Adrenal gland (tissue), 12 donors: ENCODE data around the gene PDCD4. TPM values are rescaled to one million over a fixed set of nuclear protein-coding genes. Genes with fewer than 3 reads are reported as not detected.

Experiments
- DNase-seq, 7 donors: peaks; one replicate each; pipeline ENCODE4 v3.0.0-alpha.2; 2019 to 2020
- H3K27ac ChIP-seq, 5 donors: fragments of 200-600 bp; sonication (generic) in 4 of 5; 1 replicate in 3 of 5; 2 replicates in 2 of 5; pipeline versions ENCODE4 v1.5.1 to v1.8.0; 2016 to 2020; ENCODE audit warnings: mild to moderate bottlenecking in 1 of 5
- H3K27me3 ChIP-seq: fragments of 200-600 bp; 2 replicates; pipeline ENCODE4 v1.8.0; 2021
- H3K36me3 ChIP-seq, 2 donors: fragments of 200-600 bp; replicated peaks in 1 of 2; 1 replicate in 1 of 2; 2 replicates in 1 of 2; pipeline versions ENCODE4 v1.5.1 to v1.8.0; 2018 to 2022
- H3K4me1 ChIP-seq, 2 donors: fragments of 200-600 bp; replicated peaks in 1 of 2; 1 replicate in 1 of 2; 2 replicates in 1 of 2; pipeline versions ENCODE4 v1.5.1 to v1.8.0; 2018 to 2021
- H3K4me3 ChIP-seq, 4 donors: fragments of 200-600 bp; sonication (generic) in 3 of 4; one replicate each; pipeline ENCODE4 v1.5.1; 2016 to 2018
- H3K9me3 ChIP-seq, 3 donors: fragments of 200-600 bp; sonication (generic) in 1 of 3; replicated peaks in 1 of 3; 1 replicate in 2 of 3; 2 replicates in 1 of 3; pipeline versions ENCODE4 v1.5.1 to v1.8.0; 2016 to 2021
- POLR2A ChIP-seq, 2 donors: fragments of 450-650 bp; IDR thresholded peaks; one replicate each; pipeline ENCODE4 v1.6.1; 2017; ENCODE audit warnings: antibody characterized with exemption in 2 of 2, mild to moderate bottlenecking in 2 of 2, moderate library complexity in 1 of 2
- WGBS, 4 donors: extraction: QIAGEN DNeasy Blood & Tissue Kit in 2 of 4; methylation state at CpG; one replicate each; pipeline versions ENCODE4 v1.1.5 to v1.1.7; 2013 to 2017; 5-methylcytosine and 5-hydroxymethylcytosine counted together
- intact Hi-C, 2 donors: fragments of 100-400 bp; cut with DNase I; formaldehyde crosslinking; loops; one replicate each; pipeline versions ENCODE4 v1.14.1 to v1.15.0; 2022 to 2023
- polyA plus RNA-seq, 3 donors: library from polyadenylated mRNA; stranded (reverse); fragments of 200-250 nt in 2 of 3; fragments of 350-450 nt in 1 of 3; fragmentation: Illumina TruSeq in 1 of 3; extraction: RNeasy Lipid Tissue Mini Kit (QIAGEN cat#74804) in 1 of 3; gene quantifications; one replicate each; pipeline ENCODE4 v1.2.3, GENCODE V29; 2013 to 2014
- total RNA-seq, 9 donors: library from RNA; depleted of rRNA in 4 of 9; stranded (reverse); fragments of >200 nt in 4 of 9; fragments of 120-200 nt in 1 of 9; fragmentation: NEBNext Ultra II Directional in 1 of 9; extraction: Animal tissue kit (Norgen Biotek cat#: 25700) in 1 of 9; gene quantifications; one replicate each; pipeline versions ENCODE4 v1.1.0 to v1.2.4, GENCODE V29; 2013 to 2023
- TF ChIP-seq, protein P1 (sequence below), 6 experiments: fragments of 450-650 bp in 4 of 6; fragments of 200-600 bp in 2 of 6; sonication (generic) in 1 of 6; IDR thresholded peaks; 1 replicate in 5 of 6; 2 replicates in 1 of 6; pipeline versions ENCODE4 v1.5.1 to v1.8.0; 2016 to 2021; ENCODE audit warnings: antibody characterized with exemption in 6 of 6, mild to moderate bottlenecking in 2 of 6, moderate library complexity in 1 of 6
- donor health status: healthy with polysubstance abuse.
- donor health status: Bipolar disorder and iron deficiency.
- donor health status: DM: yes; HTN: yes; CAD: no.
- donor health status: DM: no; HTN: no; CAD: no.
- donor health status: DM: no; HTN: no; CAD: no.
- donor health status: DM: yes; HTN: yes; CAD: no.

Gene PDCD4
- total and polyA plus RNA-seq, 12 donors: 16.8 to 150 (median 44.8) TPM

DNA sequence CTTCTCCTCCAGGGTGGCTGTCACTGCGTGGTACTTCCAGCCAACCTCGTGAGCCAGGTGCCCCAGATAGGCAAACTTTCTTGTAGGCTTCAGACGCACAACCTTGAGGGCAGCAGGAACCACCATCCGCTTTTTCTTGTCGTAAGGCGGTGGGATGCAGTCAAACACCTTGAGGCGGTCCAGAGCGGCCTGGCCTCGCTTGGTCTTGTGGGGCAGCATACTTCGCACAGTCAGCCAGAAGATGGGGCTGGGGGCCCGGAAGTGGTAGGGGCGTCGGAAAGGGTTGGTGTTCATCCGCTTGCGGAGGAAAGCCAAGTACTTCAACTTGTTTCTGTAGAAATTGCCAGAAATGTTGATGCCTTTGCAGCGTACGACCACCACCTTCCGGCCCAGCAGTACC lies 65.0 kb downstream of the PDCD4 start:
- Histone ChIP-seq H3K9me3 (no peaks in the 10 kb centered on the region), H3K36me3 (no peaks in the 10 kb centered on the region), H3K27ac (no peak overlapping the region), H3K4me3 (no peak overlapping the region), H3K27me3 (no peaks in the 10 kb centered on the region), H3K4me1 (peaks cover 5 to 16% of the 10 kb centered on the region in 2 donors)
- intact Hi-C loops: no loop called here
- no peak for TF ChIP-seq POLR2A (IDR thresholded peaks at IDR 0.05)
- TF ChIP-seq, protein P1, sequence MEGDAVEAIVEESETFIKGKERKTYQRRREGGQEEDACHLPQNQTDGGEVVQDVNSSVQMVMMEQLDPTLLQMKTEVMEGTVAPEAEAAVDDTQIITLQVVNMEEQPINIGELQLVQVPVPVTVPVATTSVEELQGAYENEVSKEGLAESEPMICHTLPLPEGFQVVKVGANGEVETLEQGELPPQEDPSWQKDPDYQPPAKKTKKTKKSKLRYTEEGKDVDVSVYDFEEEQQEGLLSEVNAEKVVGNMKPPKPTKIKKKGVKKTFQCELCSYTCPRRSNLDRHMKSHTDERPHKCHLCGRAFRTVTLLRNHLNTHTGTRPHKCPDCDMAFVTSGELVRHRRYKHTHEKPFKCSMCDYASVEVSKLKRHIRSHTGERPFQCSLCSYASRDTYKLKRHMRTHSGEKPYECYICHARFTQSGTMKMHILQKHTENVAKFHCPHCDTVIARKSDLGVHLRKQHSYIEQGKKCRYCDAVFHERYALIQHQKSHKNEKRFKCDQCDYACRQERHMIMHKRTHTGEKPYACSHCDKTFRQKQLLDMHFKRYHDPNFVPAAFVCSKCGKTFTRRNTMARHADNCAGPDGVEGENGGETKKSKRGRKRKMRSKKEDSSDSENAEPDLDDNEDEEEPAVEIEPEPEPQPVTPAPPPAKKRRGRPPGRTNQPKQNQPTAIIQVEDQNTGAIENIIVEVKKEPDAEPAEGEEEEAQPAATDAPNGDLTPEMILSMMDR (IDR thresholded peaks at IDR 0.05): no peak
- no peak for DNase-seq
- WGBS, 4 donors: 94 to 99% (median 97%) methylated on average over 16 to 18 of the region's 18 CpGs

DNA sequence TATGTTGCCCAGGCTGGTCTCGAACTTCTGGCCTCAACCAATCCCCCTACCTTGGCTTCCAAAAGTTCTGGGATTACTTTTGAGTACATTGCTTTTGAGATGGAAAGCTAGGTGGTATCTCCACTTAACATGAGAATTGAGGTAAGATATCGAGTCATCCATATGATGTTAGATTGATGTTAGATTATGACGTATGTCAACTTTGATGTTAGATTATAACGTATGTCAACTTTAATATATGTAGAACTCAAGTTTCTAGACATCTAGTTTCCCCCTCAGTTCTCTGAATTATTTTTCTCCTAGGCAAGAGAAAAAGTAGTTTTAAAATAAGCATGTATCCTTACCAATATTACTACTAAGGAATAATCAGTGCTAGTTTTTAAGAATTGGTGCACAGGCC lies 67.7 kb downstream of the PDCD4 start:
- intact Hi-C loops: no loop called here

DNA sequence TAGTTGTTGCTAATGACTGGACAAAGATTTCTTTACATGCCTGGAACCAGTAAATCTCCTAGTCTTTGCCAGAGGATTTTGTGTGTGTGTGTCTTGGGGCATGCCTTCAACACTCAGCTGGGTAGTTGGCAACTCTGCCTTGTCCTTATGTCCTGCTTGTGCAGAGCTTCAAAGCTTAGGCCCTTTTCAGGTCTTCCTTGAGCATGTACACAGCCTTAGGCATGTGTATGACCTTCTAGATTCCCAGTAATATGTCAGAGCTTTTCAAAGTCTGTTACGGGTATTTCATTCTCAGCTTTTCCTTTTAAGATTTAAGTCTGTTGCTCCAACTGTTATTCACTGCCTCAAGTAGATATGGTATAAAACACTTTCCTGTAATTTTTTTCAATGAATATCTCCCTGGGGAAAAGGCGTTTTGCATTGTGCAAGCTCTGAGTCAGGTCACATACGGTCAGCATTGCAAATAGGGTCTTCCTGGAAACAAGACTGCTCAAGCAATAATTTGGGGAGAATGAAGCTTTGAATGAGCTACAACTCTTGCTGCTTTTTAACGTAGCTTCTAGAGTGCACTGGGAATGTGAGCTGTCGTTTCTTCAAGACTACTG lies 73.2 kb downstream of the PDCD4 start:
- no peak for TF ChIP-seq POLR2A (IDR thresholded peaks at IDR 0.05)
- TF ChIP-seq, protein P1 (IDR thresholded peaks at IDR 0.05): no peak
- intact Hi-C loops: no loop called here
- Histone ChIP-seq H3K4me1 (no peaks in the 10 kb centered on the region), H3K27me3 (no peaks in the 10 kb centered on the region), H3K9me3 (no peaks in the 10 kb centered on the region), H3K36me3 (no peaks in the 10 kb centered on the region), H3K27ac (no peak overlapping the region), H3K4me3 (no peak overlapping the region)
- WGBS, 4 donors: 62 to 72% (median 70%) methylated on average over 5 of the region's 5 CpGs
- no peak for DNase-seq

More for the DNA sequence above, 67.7 kb downstream of the PDCD4 start:
- H3K27me3 ChIP-seq: no peaks in the 10 kb centered on the region
- H3K27ac ChIP-seq: no peak overlapping the region
- no peaks in the 10 kb centered on the region for H3K4me1 ChIP-seq
- no peaks in the 10 kb centered on the region for H3K9me3 ChIP-seq
- H3K36me3 ChIP-seq: no peaks in the 10 kb centered on the region
- no peak overlapping the region for H3K4me3 ChIP-seq
- 94 to 98% (median 97%) methylated on average over 4 of the region's 4 CpGs for WGBS, 4 donors
- no peak for DNase-seq
- TF ChIP-seq, protein P1 (IDR thresholded peaks at IDR 0.05): no peak
- no peak for TF ChIP-seq POLR2A (IDR thresholded peaks at IDR 0.05)

DNA sequence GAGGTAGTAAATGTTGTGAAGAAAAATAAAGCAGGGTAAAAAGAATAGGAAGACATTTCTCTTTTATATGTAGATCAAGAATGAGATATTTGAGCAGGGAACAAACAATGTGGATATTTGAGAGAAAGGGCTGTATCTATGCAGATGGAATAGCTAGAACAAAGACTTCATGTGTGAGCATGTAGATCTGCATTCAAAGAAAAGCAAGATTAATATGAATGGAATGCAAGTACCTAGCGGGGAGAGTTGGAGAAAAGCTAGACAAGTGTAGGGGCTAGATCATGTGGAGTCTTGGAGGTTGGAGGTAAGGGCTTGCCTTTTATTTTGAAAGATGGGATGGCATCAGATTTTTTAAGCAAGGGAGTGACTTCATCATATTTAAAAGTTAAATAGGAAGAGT lies 74.8 kb downstream of the PDCD4 start:
- Histone ChIP-seq H3K27me3 (no peaks in the 10 kb centered on the region), H3K9me3 (no peaks in the 10 kb centered on the region), H3K4me1 (no peaks in the 10 kb centered on the region), H3K27ac (no peak overlapping the region), H3K4me3 (no peak overlapping the region), H3K36me3 (no peaks in the 10 kb centered on the region)
- no peak for DNase-seq
- WGBS, 4 donors: 94 to 100% (median 99%) methylated on average over 1 of the region's 1 CpG
- intact Hi-C loops: no loop called here
- TF ChIP-seq, protein P1 (IDR thresholded peaks at IDR 0.05): no peak
- no peak for TF ChIP-seq POLR2A (IDR thresholded peaks at IDR 0.05)
